ENCODE results near the gene XRCC1. TPM values are rescaled to one million over a fixed set of nuclear protein-coding genes. Genes with fewer than 3 reads are reported as not detected.
A peak's percentile ranks its signal among the peaks of the same experiment; 100 is the strongest.

XRCC1 gene
- total and polyA plus RNA-seq, 9 of the 15 experiments (the other 6 are each of a cell fraction or from before 2014, with no cell fraction given), result 1.5 to 36.9 (median 24.9) TPM

DNA sequence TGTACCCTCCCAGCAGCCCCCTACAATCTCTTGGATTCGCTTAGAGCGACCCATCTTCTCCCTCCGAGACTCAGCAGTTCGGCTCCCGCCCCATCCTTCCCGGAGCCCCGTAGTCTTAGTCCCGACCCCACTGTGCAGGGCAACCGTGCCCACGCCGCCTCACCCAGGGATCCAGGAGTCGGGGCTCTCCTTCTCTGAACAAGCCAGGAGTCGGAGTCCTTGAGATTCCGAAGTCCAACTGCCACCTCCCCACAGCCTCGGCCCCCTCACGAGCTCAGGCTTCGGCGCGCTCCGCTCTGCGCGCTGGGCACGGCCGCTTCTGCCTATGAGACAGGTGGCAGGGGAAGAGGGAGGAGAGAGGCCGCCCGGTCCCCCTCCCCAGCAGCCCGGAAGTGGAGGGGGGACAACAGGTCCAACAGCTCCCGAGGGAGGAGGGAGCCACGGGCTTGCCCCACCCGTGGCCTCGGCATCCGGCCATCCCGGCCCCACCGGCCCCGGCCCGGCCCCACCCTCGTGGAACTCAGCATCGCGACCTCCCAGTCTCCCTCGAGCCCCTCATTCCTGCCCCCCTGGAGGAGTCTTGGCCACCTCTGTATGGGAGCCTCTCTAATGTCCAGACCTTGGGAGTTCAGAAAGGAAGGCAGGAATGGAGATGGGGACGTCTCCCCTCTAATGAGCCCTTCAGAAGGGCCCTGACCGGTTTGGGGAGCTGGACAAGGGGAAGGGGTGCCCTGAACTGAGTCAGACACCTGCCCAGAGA, 70.7 kb downstream of the XRCC1 start, which contains the start of gene PHLDB3 (continued):
- TF ChIP-seq ETS1 (conservative IDR thresholded peaks at IDR 0.05; ENCODE audit: control insufficient read depth, low read depth, low read length) (0 out of 2 replicates have a peak, but pooled peaks have one; percentile 6), MTA3 (IDR thresholded peaks at IDR 0.05; ENCODE audit: borderline replicate concordance) (0 out of 2 replicates have a peak, but pooled peaks have one; percentile 19), NR2C2 (CRISPR knock-in tag; IDR thresholded peaks at IDR 0.05) (no peak), NR2C2 (tag; IDR thresholded peaks at IDR 0.05) (peak; percentile 89; the same call in 1 of the 2 replicates), GABPB1 (CRISPR knock-in tag; IDR thresholded peaks at IDR 0.05) (peak; percentile 48; the same call in 1 of the 2 replicates)
- TF ChIP-seq, protein P1, sequence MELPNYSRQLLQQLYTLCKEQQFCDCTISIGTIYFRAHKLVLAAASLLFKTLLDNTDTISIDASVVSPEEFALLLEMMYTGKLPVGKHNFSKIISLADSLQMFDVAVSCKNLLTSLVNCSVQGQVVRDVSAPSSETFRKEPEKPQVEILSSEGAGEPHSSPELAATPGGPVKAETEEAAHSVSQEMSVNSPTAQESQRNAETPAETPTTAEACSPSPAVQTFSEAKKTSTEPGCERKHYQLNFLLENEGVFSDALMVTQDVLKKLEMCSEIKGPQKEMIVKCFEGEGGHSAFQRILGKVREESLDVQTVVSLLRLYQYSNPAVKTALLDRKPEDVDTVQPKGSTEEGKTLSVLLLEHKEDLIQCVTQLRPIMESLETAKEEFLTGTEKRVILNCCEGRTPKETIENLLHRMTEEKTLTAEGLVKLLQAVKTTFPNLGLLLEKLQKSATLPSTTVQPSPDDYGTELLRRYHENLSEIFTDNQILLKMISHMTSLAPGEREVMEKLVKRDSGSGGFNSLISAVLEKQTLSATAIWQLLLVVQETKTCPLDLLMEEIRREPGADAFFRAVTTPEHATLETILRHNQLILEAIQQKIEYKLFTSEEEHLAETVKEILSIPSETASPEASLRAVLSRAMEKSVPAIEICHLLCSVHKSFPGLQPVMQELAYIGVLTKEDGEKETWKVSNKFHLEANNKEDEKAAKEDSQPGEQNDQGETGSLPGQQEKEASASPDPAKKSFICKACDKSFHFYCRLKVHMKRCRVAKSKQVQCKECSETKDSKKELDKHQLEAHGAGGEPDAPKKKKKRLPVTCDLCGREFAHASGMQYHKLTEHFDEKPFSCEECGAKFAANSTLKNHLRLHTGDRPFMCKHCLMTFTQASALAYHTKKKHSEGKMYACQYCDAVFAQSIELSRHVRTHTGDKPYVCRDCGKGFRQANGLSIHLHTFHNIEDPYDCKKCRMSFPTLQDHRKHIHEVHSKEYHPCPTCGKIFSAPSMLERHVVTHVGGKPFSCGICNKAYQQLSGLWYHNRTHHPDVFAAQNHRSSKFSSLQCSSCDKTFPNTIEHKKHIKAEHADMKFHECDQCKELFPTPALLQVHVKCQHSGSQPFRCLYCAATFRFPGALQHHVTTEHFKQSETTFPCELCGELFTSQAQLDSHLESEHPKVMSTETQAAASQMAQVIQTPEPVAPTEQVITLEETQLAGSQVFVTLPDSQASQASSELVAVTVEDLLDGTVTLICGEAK (IDR thresholded peaks at IDR 0.05), result peak; percentile 55
- TF ChIP-seq, protein P1 (CRISPR knock-in tag; IDR thresholded peaks at IDR 0.05), result no peak
- TF ChIP-seq, protein P2, sequence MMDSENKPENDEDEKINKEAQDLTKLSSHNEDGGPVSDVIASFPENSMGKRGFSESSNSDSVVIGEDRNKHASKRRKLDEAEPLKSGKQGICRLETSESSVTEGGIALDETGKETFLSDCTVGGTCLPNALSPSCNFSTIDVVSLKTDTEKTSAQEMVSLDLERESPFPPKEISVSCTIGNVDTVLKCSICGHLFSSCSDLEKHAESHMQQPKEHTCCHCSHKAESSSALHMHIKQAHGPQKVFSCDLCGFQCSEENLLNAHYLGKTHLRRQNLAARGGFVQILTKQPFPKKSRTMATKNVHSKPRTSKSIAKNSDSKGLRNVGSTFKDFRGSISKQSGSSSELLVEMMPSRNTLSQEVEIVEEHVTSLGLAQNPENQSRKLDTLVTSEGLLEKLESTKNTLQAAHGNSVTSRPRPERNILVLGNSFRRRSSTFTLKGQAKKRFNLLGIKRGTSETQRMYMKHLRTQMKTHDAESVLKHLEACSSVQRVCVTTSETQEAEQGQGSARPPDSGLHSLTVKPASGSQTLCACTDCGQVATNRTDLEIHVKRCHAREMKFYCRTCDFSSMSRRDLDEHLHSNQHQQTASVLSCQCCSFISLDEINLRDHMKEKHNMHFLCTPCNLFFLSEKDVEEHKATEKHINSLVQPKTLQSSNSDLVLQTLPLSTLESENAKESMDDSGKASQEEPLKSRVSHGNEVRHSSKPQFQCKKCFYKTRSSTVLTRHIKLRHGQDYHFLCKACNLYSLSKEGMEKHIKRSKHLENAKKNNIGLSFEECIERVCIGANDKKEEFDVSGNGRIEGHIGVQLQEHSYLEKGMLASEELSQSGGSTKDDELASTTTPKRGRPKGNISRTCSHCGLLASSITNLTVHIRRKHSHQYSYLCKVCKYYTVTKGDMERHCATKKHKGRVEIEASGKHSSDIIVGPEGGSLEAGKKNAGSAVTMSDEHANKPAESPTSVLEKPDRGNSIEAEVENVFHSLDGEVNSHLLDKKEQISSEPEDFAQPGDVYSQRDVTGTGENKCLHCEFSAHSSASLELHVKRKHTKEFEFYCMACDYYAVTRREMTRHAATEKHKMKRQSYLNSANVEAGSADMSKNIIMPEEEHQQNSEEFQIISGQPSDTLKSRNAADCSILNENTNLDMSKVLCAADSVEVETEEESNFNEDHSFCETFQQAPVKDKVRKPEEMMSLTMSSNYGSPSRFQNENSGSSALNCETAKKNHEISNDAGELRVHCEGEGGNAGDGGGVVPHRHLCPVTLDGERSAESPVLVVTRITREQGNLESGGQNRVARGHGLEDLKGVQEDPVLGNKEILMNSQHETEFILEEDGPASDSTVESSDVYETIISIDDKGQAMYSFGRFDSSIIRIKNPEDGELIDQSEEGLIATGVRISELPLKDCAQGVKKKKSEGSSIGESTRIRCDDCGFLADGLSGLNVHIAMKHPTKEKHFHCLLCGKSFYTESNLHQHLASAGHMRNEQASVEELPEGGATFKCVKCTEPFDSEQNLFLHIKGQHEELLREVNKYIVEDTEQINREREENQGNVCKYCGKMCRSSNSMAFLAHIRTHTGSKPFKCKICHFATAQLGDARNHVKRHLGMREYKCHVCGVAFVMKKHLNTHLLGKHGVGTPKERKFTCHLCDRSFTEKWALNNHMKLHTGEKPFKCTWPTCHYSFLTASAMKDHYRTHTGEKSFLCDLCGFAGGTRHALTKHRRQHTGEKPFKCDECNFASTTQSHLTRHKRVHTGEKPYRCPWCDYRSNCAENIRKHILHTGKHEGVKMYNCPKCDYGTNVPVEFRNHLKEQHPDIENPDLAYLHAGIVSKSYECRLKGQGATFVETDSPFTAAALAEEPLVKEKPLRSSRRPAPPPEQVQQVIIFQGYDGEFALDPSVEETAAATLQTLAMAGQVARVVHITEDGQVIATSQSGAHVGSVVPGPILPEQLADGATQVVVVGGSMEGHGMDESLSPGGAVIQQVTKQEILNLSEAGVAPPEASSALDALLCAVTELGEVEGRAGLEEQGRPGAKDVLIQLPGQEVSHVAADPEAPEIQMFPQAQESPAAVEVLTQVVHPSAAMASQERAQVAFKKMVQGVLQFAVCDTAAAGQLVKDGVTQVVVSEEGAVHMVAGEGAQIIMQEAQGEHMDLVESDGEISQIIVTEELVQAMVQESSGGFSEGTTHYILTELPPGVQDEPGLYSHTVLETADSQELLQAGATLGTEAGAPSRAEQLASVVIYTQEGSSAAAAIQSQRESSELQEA (IDR thresholded peaks at IDR 0.05; ENCODE audit: low read depth), result no peak
